ENCODE measurements around the gene ENG.
"Not testable (repeated sequence)": the region's sequence is repeated elsewhere in the genome, so short reads cannot be mapped to it uniquely, and the experiment has no call there.

Gene ENG

DNA sequence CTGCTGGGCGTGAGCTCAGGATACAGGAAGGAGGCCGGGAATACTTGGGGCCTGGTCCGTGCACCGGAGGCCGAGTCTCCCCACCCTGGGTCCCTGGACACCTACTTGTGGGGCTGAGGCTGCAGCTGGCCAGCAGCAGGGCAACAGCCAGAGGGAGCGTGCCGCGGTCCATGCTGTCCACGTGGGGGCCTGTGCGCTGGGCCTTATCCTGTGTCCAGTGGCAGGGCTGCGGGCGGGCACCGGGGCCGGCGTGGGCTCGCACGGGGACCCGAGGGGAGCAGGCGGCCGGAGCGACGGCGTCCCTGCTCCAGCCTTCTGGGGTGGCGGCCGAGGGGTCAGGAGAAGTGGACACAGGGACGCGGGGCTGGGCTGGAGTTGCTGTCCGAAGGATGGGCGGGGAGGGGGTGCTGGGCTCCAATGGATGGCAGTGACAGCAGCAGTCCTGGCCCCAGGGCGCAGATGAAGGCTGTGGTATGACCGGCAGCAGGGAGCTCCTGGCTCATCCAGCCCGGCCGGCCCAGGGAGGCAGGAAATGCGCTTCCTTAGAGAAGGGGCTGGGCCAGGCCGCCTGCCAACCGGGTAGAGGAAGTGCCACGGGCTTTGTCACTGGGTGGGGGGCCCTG is at the start of gene ENG:
Gene ENG, minus strand, starts transcription at position 475 of the 623 bp plus-strand sequence. Its CDS starts 303 bp downstream, at position 172.
- DNase-seq (ENCODE audit: low spot score) = peak; percentile 84

DNA sequence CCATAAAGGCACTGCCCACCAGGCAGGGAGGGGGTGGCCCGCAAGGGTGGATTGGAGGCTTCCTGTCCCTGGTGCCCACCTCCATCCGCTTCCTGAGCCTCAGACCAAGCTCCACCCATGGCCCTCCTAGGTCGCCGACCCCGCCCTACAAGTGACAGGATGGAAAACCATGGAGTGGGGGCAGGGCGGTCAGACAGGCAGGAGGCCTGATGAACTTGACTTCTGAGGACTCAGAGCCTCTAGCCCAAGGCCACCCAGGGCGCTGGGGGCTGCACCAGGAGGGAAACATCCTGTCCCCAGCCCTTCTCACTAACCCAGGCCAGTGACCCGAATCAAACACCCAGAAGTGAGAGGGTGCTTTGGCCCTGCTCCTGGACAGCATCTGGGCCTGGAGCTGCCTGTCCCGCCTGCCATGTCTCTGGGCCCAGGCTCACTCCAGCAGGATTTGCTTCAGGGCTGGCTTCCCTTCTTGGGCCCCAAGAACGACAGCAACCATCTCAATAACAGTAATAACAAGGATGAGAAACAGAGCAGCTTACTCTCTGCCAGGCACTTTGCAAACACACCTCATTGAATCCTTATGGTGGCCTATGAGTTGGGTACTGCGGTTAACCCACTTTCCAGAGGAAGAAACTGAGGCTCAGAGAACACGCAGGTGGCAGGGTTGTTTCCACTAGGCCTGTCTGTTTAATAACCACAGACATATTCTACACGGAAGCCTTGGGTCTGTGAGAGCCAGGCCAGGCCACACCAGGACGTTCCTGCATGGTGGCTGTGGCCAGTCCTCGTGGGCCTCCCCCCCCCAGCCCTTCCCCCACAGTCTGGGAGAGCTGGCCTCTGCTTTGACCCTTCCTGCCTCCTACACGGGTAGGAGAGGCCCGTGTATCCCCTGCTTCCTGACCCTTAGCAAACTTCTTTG is 49.4 kb upstream of the ENG start:
- DNase-seq (ENCODE audit: low spot score) = no peak

DNA sequence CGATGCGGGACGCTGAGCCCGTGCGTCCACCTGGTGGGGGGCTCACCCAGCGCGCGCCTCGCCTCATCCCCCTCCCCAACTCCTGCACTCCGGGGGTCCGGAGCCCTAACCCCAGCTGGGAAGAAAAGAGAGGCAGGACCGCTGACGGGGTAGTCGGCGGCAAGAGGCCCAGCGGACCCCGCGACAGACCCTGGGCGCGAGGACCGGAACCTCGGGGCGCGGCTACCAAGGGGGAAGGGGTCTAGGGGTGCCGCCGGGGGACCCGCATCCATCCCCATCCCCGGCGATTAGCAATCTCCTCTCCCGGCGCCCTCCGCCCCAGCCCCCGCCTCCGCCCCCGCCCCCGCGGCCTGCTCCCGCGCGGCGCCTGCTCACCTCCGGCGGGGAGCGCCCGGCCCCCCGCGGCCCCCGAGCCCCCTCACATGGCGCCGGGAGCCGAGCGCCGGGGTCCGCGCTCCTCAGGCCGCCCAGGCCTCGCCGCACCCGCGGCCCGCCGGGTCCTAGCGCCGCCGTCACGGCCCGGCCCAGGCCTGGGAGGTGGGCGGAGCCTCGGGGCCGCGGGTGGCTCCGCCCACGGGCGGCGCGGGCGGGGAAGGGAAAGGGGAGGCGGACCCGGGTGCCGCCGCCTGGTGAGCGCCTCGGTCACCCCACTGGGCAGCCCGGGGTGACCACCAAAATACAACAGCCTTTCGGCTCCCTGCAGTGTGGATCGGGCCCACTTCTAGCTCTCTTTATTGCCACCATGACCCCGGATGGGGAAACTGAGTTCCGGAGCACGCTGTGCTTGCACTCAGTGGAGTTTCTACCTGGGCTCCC is 44.9 kb upstream of the ENG start, which contains the start of gene ST6GALNAC6:
Gene ST6GALNAC6, minus strand, starts transcription at position 476 of the 816 bp plus-strand sequence. CDS start 1,622 bp downstream, outside the sequence.
- peak; percentile 86 for DNase-seq (ENCODE audit: low spot score)

DNA sequence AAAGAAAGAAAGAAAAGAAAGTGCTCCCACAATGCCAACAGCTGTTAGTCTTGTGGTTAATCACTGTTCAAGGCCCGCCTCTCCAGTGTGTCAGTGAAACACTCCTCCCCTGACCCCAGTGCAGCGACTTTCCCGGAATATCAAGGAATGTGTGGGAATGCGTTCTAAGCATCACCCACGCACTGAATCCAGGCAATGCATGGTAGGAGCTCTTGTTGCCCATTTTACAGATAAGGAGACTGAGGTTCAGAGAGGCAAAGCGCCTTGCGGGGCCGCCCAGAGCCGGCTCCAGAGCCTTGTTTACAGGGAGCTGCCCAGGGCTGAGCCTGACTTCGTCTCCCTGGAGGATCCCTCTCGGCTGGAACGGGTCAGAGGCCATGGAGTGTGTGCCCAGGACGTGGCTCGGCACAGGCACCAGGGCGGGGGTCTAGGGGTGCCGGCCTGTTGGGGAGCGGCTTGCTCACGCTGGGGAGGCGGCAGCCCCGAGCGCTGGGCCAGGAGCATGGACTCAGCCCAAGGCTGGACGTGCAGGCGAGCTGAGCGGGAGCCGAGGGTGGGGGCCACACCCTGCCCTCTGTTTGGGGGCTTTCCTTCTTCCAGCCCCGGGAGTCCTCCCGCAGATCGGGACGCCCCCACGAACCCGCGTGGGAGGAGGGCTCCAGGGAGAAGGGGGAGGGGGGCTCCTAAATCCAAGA is 44.1 kb upstream of the ENG start:
- DNase-seq (ENCODE audit: low spot score) = no peak

DNA sequence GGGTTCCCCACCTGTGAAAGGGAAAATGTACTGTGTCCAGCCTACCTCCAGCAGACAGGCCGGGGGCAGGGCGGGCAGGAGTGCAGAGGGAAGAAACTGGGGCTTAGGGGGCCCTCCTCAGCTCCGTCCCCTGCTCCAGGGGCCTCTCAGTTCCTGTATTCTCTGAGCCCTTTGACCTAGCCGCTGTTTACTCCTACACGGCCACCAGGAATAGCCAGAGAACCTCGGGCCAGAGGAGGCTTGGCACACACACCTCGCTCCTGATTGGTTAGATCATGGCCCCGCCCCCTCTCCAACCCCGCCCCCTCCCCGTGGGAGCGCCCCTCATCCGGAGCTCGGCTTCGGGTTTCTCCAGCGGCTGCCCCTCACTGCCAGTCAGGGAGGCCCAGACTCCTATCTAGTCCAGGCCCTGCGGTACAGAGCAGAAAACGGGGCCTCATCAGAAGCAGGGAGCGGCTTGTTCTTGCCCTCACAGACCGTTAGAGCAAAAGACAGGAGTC is 42.8 kb upstream of the ENG start:
- peak; percentile 89 for DNase-seq (ENCODE audit: low spot score)

DNA sequence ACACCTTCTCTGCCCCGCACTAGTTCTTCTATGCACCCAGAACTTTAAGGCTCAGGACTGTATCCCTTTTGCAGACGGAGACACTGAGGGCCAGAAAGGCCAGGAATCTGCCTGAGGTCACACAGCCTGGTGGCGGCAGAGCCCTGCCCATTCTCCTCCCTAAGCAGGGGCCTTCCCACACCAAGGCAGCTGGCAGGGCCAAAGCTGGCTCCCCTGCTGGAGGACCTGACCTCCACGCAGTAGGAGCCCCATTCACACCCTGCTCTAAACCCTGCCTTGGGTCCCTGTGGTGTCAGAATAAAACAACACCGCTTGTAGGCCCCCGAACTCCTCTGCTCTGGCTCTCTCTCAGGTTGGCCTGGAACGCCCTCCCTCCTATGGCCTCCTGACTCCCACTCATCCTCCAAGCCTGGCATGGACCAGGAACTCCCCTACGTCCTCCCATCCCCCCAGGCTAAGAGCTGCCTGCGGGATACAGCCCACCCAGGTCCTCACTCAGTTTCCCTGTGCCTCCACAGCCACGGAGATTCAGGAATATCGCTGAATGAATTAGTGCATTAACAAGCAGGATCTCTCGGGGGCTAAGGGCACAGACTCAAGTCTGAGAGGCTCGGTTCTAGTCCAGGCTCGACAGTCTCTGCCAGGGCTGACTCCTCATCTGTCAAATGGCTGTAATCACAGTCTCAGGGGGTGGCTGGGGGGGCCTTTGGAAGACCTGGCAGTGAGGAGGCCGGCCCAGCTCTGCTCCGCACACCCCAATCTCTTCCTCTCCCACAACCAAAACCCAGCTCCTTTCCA is 42.1 kb upstream of the ENG start:
- no peak for DNase-seq (ENCODE audit: low spot score)

DNA sequence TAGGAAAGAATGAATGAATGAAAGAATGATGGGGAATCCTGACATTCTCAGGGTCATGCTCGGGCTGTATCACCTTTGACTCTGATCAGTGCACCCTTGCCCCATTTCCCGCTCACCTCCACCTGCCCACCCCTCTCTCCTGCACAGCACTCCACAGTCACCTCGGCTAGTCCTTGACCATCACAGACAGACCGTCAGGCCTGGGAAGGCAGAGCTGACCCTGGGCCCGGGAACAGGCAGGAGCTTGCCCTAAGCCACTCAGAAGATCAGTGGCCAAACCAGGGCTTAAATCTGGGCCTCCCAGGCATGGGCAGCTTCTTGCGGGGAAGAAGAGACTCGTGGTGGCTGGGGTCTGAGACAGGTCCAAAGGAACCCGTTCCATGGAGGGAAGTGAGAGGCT is 41.4 kb upstream of the ENG start:
- DNase-seq (ENCODE audit: low spot score) = no peak

DNA sequence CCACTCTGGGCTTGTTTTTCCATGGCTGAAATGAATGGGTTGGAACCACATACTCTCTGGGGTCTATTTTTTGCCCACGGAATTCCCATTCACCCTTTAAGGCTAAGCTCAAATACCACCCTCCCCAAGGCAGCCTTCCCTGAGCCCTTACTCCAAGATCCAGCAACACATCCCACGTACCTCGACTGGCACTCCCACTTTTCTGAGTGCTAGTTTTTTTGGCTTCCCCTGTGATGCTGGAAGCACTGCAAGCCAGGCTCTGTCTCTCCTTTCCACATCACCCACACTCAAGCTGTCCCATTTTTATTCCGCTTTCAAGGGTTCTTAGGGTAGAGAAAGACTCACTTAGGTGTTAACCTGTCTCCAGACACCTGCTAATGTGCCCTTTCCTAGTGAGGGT is 38.9 kb upstream of the ENG start:
- DNase-seq (ENCODE audit: low spot score) = no peak

DNA sequence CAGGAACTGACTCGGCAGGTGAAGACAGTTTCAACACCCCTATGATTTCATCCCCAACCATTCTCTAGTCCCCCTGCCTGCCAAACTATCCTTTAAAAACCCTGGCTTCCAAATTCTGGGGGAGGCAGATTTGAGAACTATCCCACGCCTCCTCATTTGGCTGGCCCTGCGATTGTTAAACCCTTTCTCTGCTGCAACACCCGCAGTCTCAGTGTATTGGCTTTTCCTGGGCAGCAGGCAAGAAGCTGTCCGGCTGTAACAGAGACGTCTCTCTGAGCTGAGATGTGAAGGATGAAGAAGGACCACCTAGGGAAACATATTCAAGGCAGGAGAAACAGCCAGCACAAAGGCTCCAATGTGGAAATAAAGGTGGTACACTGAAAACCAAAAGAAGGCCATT is 38.4 kb upstream of the ENG start:
- DNase-seq (ENCODE audit: low spot score) = no peak

DNA sequence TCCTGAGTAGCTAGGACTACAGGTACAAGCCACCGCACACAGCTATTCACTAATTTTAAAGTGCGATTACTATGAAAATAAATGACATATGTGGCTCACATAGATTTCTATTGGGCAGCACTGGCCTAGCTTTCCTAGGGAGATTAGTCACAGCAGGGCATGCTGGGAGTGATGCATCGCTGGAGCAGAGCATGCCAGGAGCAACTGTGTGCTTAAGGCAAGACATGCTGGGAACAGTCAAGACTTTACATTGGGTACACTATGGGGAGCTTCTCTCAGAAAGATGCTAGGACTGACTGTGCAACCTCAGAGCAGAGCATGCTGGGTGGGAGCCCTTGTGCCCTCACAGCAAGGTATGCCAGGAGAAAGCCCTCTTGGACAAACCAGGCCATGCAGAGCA is 35.6 kb upstream of the ENG start:
- no peak for DNase-seq (ENCODE audit: low spot score)

DNA sequence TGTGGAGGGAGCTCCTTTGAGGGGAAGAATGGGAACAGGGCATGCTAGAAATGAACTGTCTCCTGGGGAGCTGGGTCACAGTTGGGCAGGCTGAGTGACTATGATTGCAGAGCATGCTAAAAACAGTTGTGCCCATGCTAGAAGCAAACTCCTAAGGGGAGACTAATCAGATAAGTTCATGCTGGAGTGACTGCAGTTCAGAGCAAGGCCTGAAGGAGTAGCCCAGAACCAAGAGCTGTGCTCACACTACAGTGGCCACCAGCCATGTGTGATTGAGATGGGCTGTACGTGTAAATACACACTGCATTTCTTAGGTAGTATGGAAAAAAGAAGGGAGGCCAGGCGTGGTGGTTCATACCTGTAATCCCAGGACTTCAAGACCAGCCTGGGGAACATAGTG is 33.3 kb upstream of the ENG start:
- no peak for DNase-seq (ENCODE audit: low spot score)

DNA sequence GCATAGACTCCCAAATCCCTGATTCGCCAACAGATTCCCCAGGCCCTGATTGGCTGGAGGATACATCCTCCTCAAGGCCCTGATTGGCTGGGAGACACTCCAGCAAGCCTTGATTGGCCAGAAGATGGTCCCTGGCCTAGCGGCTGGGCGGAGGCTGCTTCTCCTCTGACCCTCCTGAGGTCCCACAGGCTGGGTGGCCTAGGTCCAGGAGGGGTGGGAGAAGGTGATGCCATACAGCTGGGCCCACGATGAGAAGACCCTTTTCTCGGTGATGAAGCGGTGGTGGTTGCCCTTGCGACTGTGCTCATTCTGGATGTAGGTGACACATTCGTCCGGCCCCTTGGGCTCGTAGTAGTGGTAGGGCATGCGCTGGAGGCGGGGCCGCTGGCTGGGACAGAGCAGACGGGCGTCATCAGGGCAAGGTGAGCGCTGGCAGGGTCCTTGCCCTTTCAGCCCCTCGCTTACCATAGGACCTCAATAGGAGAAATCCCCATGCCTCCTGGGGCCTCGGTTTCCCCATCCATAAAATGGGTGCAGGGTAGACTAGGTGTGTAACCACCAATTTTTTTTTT is 32.0 kb upstream of the ENG start:
- no peak for DNase-seq (ENCODE audit: low spot score)

DNA sequence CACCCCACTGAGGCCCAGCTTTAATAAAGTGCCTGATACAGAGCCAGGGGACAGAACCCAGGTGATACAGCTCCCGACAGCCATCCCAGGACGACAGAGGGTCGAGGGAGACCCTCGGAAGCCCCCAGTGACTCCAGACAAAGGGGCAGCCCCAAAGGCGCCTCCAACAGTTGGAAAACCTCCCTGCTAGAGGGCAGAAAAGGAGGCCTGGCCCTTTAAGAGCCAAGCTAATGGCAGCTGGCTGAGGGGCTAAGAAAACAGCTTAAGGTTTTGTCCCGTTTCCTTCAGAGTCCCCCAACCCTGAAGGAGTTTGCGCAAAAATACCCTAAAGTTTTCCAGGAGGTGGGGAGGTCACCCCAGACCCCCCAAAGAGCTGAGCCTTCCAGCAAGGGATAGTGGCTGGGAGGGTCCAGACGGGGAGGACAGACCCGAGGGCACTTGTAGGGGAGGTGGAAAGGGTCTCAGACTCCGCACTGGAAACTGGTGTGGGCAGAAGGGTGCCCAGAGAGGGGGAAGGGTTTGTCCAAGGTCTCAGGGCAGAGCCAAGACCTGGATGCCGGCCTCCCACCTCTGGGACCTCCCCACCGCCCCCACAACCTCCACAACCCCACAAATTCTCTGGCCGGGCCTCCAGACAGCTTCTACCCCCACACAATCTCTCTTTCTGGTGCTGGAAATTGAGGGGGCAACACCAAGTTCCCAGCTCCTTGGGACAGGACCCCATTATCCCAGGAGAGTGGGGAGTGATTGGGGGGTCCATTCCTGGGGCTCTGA is 31.2 kb upstream of the ENG start:
- no peak for DNase-seq (ENCODE audit: low spot score)

DNA sequence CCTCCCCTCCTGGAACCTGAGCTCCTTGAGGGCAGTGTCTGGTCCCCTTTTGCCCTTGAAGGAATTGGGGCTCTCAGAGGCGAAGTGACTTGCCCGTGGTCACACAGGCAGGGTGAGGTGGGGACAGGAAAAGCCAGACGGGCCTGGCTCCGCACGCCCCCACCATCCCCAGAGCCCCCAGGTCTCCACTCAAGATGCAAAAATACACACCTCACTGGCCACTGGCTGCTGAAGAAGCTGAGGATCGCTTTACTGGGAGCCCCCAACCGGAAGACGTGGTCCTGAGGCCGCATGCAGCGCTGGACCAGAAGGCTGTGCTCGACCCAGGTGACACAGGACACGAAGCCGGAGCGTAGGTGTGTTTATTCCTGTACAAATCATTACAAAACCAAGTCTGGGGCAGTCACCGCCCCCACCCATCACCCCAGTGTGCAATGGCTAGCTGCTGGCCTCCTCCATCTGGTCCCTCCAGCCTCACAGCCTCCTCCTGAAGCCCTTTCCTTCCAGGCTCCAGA is 30.6 kb upstream of the ENG start:
- no peak for DNase-seq (ENCODE audit: low spot score)

DNA sequence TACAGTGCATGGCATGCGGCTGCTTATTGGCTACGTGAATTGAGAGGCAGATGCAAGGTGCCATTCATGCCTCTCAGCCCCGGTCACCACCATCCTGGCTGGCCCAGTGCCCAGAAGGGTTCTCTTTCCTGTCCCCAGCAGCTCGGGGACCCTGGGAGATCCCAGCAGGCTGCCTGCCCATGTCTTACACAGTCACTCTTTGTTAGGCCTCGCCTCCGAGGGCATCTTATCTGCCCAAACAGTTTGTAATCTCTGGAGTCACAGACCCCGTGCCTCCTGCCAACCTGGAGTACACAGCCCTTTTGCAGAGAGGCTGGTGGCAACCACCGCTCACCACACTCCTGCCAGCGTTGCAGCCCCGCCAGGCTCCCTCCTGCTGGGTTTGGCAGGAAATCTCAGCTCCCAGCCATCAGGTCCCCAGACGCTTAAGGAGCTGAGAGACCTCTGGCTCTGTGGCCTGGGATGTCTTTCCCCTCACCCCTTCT is 30.0 kb upstream of the ENG start:
- DNase-seq (ENCODE audit: low spot score) = no peak

DNA sequence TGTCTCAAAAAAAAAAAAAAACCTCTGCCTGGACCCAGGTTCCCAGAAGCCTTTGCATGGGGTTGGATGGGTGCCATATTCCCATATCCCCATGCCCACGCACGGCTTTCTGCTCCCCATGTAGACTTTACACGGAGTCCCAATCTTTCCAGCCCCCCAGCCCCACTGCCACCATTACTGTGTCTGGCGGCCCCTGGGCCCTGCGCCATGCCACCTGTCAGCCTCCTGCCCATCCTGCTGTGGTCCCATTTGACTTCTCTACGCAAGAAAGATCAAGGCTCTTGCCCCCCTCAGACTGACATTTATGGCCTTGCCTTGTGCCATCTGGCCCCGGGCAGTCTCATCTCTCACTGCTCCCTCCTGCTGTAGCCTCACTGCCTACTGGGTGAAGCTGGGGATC is 29.5 kb upstream of the ENG start:
- DNase-seq (ENCODE audit: low spot score) = no peak

DNA sequence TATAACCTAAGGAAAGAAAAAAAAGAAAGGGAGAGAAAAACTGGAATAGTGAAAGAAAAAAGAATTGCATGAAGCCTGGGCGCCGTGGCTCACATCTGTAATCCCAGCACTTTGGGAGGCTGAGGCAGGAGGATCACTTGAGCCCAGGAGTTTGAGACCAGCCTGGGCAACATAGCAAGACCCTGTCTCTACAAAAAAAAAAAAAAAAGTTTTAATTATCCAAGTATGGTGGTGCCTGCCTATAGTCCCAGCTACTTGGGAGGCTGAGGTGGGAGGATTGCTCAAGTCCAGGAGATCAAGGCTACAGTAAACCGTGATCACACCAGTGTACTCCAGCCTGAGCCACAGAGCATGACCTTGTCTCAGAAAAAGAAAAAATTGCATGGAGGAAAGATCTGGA is 27.3 kb upstream of the ENG start:
- DNase-seq (ENCODE audit: low spot score) = not testable (repeated sequence)

DNA sequence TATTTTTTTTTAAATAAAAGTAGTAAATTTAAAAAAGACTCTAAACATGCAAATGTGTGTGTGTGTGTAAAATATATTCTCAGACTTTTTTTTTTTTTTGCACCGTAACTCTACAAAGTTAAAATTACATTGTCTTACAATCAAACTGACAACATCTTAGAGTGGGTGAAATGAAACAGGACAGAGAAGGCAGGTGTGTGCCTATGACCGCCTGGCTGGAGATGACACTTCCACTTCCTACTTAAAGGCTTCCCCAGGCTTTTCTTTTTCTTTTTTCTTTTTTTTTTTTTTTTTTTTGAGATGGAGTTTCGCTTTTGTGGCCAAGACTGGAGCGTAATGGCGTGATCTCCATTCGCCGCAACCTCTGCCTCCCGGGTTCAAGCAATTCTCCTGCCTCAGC is 25.7 kb upstream of the ENG start:
- no peak for DNase-seq (ENCODE audit: low spot score)

DNA sequence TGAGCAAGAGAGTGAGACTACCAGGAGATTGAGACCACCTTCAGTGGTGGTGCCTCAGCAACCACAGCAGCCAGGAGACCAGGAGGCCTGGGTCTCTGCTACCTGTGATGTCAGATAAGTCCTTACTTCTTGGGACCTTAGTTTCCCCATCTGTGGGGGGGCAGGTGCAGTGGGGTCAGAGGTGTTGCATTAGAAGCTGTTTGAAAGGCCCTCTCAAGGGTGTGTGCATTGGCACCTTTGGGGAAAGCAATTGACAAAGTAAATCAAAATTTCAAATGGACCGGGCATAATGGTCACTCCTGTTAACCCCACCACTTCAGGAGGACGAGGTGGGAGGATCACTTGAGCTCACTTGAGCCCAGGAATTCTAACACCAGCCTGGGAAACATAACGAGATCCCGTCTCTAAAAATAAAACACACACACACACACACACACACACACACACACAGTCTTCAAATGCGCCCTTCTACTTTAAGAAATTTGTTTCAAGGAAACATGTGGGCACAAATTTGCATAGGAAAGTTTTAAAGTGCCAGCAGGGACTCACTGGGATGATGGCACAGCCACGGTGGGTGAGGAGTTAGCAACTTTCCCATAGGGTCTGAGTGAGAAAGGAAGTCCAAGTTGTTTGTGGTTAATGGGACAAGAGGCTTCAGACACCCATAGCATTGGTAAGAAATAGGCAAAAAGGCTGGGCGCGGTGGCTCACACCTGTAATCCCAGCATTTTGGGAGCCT is 24.4 kb upstream of the ENG start:
- DNase-seq (ENCODE audit: low spot score) = no peak

Data from left forelimb (tissue), 1 donor.